H9 (cell line): Measurements from ENCODE around the gene CDC26. TPM values are rescaled to one million over a fixed set of nuclear protein-coding genes. Genes with fewer than 3 reads are reported as not detected.

Experiments used
- DNase-seq: peaks from one replicate; pipeline ENCODE4 v3.0.0-alpha.2; 2017
- H2AFZ ChIP-seq: one replicate; pipeline ENCODE4 v1.6.1; 2013; ENCODE audit warnings: mild to moderate bottlenecking, low read length, control low read depth, moderate library complexity
- H2AK5ac ChIP-seq: 2 replicates; pipeline ENCODE4 v1.6.1; 2013; ENCODE audit warnings: low read length, control low read depth, mixed read lengths; ENCODE audit not compliant: insufficient read length
- H2BK120ac ChIP-seq: one replicate; pipeline ENCODE4 v1.6.1; 2013; ENCODE audit warnings: low read depth, mild to moderate bottlenecking, low read length, control low read depth, inconsistent platforms; ENCODE audit not compliant: poor library complexity, severe bottlenecking
- H2BK12ac ChIP-seq: 2 replicates; pipeline ENCODE4 v1.6.1; 2013; ENCODE audit warnings: low read length, control low read depth, mixed read lengths, low read depth; ENCODE audit not compliant: insufficient read length
- H2BK15ac ChIP-seq: 2 replicates; pipeline ENCODE4 v1.6.1; 2013; ENCODE audit warnings: low read depth, low read length, control low read depth
- H2BK20ac ChIP-seq: one replicate; pipeline ENCODE4 v1.6.1; 2013; ENCODE audit warnings: low read depth, mild to moderate bottlenecking, low read length, control low read depth, inconsistent platforms; ENCODE audit not compliant: poor library complexity, severe bottlenecking
- H2BK5ac ChIP-seq: 2 replicates; pipeline ENCODE4 v1.6.1; 2013; ENCODE audit warnings: low read length, control low read depth, mixed read lengths; ENCODE audit not compliant: insufficient read length
- H3K14ac ChIP-seq: 2 replicates; pipeline ENCODE4 v1.6.1; 2013; ENCODE audit warnings: low read length, control low read depth; ENCODE audit not compliant: insufficient read depth
- H3K18ac ChIP-seq: 2 replicates; pipeline ENCODE4 v1.6.1; 2013; ENCODE audit warnings: low read depth, mild to moderate bottlenecking, mixed read lengths, low read length, control low read depth; ENCODE audit not compliant: insufficient read length
- H3K23ac ChIP-seq: 2 replicates; pipeline ENCODE4 v1.6.1; 2013; ENCODE audit warnings: low read length, control low read depth, mixed read lengths, low read depth; ENCODE audit not compliant: insufficient read length
- H3K23me2 ChIP-seq: 2 replicates; pipeline ENCODE4 v1.6.1; 2013; ENCODE audit warnings: low read depth, mild to moderate bottlenecking, mixed read lengths, low read length, control low read depth; ENCODE audit not compliant: insufficient read length, poor library complexity, severe bottlenecking
- H3K27ac ChIP-seq: 2 replicates; pipeline ENCODE4 v1.5.1; 2013; ENCODE audit warnings: low read length, control low read depth, mixed read lengths, low read depth; ENCODE audit not compliant: insufficient read length
- H3K27me3 ChIP-seq: 2 replicates; pipeline ENCODE4 v1.6.1; 2013; ENCODE audit warnings: low read length, control low read depth, inconsistent platforms; ENCODE audit not compliant: insufficient read depth
- H3K4ac ChIP-seq: 2 replicates; pipeline ENCODE4 v1.6.1; 2013; ENCODE audit warnings: low read depth, mild to moderate bottlenecking, control low read depth, inconsistent platforms, low read length, moderate library complexity
- H3K4me1 ChIP-seq: 2 replicates; pipeline ENCODE4 v1.6.1; 2013; ENCODE audit warnings: low read length, control low read depth, inconsistent platforms; ENCODE audit not compliant: insufficient read depth
- H3K4me2 ChIP-seq: 2 replicates; pipeline ENCODE4 v1.6.1; 2013; ENCODE audit warnings: low read length, control low read depth, mixed read lengths; ENCODE audit not compliant: insufficient read length, insufficient read depth
- H3K56ac ChIP-seq: 2 replicates; pipeline ENCODE4 v1.6.1; 2013; ENCODE audit warnings: low read depth, mild to moderate bottlenecking, mixed read lengths, low read length, control low read depth; ENCODE audit not compliant: insufficient read length
- H3K79me1 ChIP-seq: 2 replicates; pipeline ENCODE4 v1.6.1; 2013; ENCODE audit warnings: low read depth, mild to moderate bottlenecking, moderate library complexity, low read length, control low read depth, inconsistent platforms; ENCODE audit not compliant: insufficient read depth, poor library complexity, severe bottlenecking
- H3K79me2 ChIP-seq: 2 replicates; pipeline ENCODE4 v1.6.1; 2013; ENCODE audit warnings: low read length, control low read depth, inconsistent platforms; ENCODE audit not compliant: insufficient read depth
- H3K9ac ChIP-seq: 2 replicates; pipeline ENCODE4 v1.6.1; 2013; ENCODE audit warnings: low read length, control low read depth, mixed read lengths; ENCODE audit not compliant: insufficient read length; ENCODE audit errors: extremely low read depth
- H3K9me3 ChIP-seq: one replicate; pipeline ENCODE4 v1.6.1; 2013; ENCODE audit warnings: low read depth, low read length, inconsistent platforms; ENCODE audit not compliant: control insufficient read depth
- H3T11ph ChIP-seq: one replicate; pipeline ENCODE4 v1.6.1; 2013; ENCODE audit warnings: mild to moderate bottlenecking, low read length, control low read depth, inconsistent platforms
- H4K20me1 ChIP-seq: one replicate; pipeline ENCODE4 v1.6.1; 2013; ENCODE audit not compliant: control insufficient read depth, insufficient read length, insufficient read depth
- H4K5ac ChIP-seq: 2 replicates; pipeline ENCODE4 v1.6.1; 2013; ENCODE audit warnings: low read depth, mild to moderate bottlenecking, mixed read lengths, low read length, control low read depth; ENCODE audit not compliant: insufficient read length
- H4K8ac ChIP-seq: replicated peaks from 2 replicates; pipeline ENCODE4 v1.6.1; 2013; ENCODE audit warnings: low read length, control low read depth, mixed read lengths, low read depth; ENCODE audit not compliant: insufficient read length
- H4K91ac ChIP-seq: 2 replicates; pipeline ENCODE4 v1.6.1; 2013; ENCODE audit warnings: low read depth, mild to moderate bottlenecking, moderate library complexity, mixed read lengths, low read length, control low read depth; ENCODE audit not compliant: insufficient read length
- H3K27ac Mint-ChIP-seq, 3 experiments: 2 replicates in 2 of 3; 3 replicates in 1 of 3; pipeline ENCODE4 v1.8.0; 2020 to 2021; ENCODE audit warnings: mixed read lengths in 3 of 3, mild to moderate bottlenecking in 1 of 3, moderate library complexity in 1 of 3
- H3K27me3 Mint-ChIP-seq: 2 replicates; pipeline ENCODE4 v1.8.0; 2021; ENCODE audit warnings: low read depth, mild to moderate bottlenecking, moderate library complexity, mixed read lengths
- H3K36me3 Mint-ChIP-seq, 3 experiments: 2 replicates in 2 of 3; 3 replicates in 1 of 3; pipeline ENCODE4 v1.8.0; 2020 to 2021; ENCODE audit warnings: low read depth in 3 of 3, mixed read lengths in 3 of 3; ENCODE audit not compliant: insufficient read depth in 1 of 3
- H3K4me1 Mint-ChIP-seq, 2 experiments: 2 replicates each; pipeline ENCODE4 v1.8.0; 2020; ENCODE audit warnings: mixed read lengths in 2 of 2
- H3K4me3 Mint-ChIP-seq, 2 experiments: 2 replicates in 1 of 2; 3 replicates in 1 of 2; pipeline ENCODE4 v1.8.0; 2020 to 2021; ENCODE audit warnings: mild to moderate bottlenecking in 2 of 2, mixed read lengths in 2 of 2, moderate library complexity in 1 of 2
- H3K9me3 Mint-ChIP-seq, 2 experiments: 2 replicates in 1 of 2; 3 replicates in 1 of 2; pipeline ENCODE4 v1.8.0; 2020; ENCODE audit warnings: mild to moderate bottlenecking in 2 of 2, mixed read lengths in 2 of 2, moderate library complexity in 1 of 2
- CTCF ChIP-seq: fragments of 200-600 bp; sonication (generic); conservative IDR thresholded peaks from 3 replicates; pipeline ENCODE4 v1.8.0; 2021; ENCODE audit warnings: antibody characterized with exemption, mild to moderate bottlenecking
- WGBS: extraction: QIAGEN DNeasy Blood & Tissue Kit; methylation state at CpG from one replicate; pipeline ENCODE4 v1.1.7; 2013; ENCODE audit warnings: missing lambda C conversion rate, low lambda C conversion rate, mixed read lengths; ENCODE audit not compliant: insufficient read length; ENCODE audit errors: extremely low coverage; 5-methylcytosine and 5-hydroxymethylcytosine counted together
- total RNA-seq: library from RNA; stranded (reverse); gene quantifications from 2 replicates; pipeline ENCODE4 v1.2.1, GENCODE V29; 2021

Gene CDC26
- total RNA-seq, 1 experiment from 2014 or later, result 38.6 TPM

DNA sequence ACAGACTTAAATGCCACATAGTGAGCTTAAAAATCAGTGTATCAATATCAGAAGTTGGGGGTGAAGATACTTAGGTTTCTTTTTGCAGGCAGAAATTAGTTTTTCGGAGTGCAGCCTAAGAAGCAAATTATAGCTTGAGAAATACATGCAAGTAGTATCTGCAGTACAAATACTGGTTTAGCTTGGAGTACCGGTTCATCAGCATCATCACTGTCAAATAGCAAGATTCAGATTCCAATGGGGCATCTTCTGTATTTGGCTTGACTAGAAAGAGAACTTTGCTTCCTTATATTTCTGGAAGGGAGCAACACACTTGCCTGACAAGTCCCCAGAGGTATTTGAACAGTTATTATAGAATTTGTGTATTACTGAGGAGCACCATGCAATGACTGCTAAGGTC lies 34.2 kb downstream of the CDC26 start:
- no peak overlapping the region for H3K14ac ChIP-seq
- no peak overlapping the region for H4K8ac ChIP-seq
- no peak overlapping the region for H2AK5ac ChIP-seq
- H2BK20ac ChIP-seq, result no peak overlapping the region
- no peak overlapping the region for H3K4ac ChIP-seq
- no peak overlapping the region for H3T11ph ChIP-seq
- H3K9me3 ChIP-seq, result no peaks in the 10 kb centered on the region
- no peaks in the 10 kb centered on the region for H3K79me2 ChIP-seq
- no CpG with 5 or more reads among the region's 2 CpGs for WGBS
- no peak overlapping the region for H2BK15ac ChIP-seq
- no peaks in the 10 kb centered on the region for H3K4me1 ChIP-seq
- H3K36me3 Mint-ChIP-seq, result no peaks in the 10 kb centered on the region
- H3K23me2 ChIP-seq, result no peaks in the 10 kb centered on the region
- no peaks in the 10 kb centered on the region for H4K20me1 ChIP-seq
- no peak overlapping the region for H2AFZ ChIP-seq
- H3K4me3 Mint-ChIP-seq, result no peak overlapping the region
- no peak overlapping the region for H3K56ac ChIP-seq
- no peak overlapping the region for H2BK120ac ChIP-seq
- H3K27ac ChIP-seq, result no peak overlapping the region
- no peak for DNase-seq
- no peaks in the 10 kb centered on the region for H3K27me3 Mint-ChIP-seq
- H2BK12ac ChIP-seq, result no peak overlapping the region
- peaks cover 7 to 18% of the 10 kb centered on the region in 2 experiments; a peak in 3 of 4 replicates for H3K4me1 Mint-ChIP-seq
- H3K4me2 ChIP-seq, result no peak overlapping the region
- no peak overlapping the region for H4K5ac ChIP-seq
- H4K91ac ChIP-seq, result no peak overlapping the region
- H3K18ac ChIP-seq, result no peak overlapping the region
- no peak for TF ChIP-seq CTCF
- H3K27ac Mint-ChIP-seq, result no peak overlapping the region
- no peaks in the 10 kb centered on the region for H3K9me3 Mint-ChIP-seq
- no peak overlapping the region for H3K9ac ChIP-seq
- H3K79me1 ChIP-seq, result no peaks in the 10 kb centered on the region
- H3K23ac ChIP-seq, result no peak overlapping the region
- no peak overlapping the region for H2BK5ac ChIP-seq
- no peaks in the 10 kb centered on the region for H3K27me3 ChIP-seq
